ENCODE results near the gene SLC7A9.
"Not testable (repeated sequence)": the region's sequence is repeated elsewhere in the genome, so short reads cannot be mapped to it uniquely, and the experiment has no call there.

SLC7A9 gene

GRCh38 chr19:32880622-32881021 lies 11.1 kb upstream of the SLC7A9 start:
- no peak for DNase-seq

DNA sequence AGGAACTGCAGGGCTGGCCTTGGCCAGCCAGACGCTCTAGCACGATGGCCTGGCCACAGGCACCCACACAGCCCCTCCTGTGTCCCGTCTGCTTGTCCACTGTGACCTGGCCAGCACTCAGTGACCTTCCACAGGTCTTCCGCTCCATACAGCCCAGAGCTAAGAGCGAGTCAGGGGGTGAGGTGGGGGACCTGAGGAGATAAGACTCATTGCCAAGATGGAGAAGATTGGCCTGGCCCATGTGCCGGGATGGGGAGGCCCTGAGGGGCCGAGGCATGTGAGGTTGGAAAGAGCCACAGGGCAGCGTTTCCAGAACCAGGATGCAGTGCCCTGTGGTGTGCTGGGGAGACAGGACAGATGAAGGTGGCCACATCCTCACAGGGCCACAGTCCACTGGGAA lies 10.2 kb upstream of the SLC7A9 start:
- no peak for DNase-seq

GRCh38 chr19:32878988-32879387 lies 9.4 kb upstream of the SLC7A9 start:
- no peak for DNase-seq

DNA sequence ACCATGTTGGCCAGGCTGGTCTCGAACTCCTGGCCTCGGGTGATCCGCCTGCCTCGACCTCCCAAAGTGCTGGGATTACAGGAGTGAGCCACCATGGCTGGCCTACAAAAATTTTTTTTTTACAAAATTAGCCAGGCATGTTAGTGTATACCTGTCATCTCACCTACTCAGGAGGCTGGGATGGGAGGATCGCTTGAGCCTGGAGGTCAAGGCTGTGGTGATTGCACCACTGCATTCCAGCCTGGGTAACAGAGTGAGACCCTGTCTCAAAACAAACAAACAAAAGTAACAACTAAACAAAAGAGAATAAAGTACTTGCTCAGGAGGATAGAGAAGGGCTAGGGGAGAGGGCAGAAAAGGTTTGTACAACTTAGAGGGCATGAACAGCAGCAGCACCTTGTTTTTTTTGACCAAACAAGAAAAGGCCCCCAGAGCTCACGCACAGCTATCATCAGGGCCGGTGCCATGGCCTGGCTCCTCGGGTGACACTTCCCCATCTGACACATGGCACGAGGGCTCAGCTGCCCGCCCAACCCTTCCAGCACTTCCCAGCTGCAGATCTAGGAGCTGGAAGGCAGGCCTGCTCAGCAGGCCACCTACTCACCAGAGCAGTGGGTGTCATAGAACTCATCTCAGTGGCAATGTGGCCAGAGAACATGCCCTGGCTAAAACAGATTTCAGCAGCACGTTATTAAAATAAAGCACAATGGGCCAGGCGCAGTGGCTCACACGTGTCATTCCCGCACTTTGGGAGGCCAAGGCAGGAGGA lies 8.6 kb upstream of the SLC7A9 start:
- no peak for DNase-seq

- DNase-seq = no peak
Measured at GRCh38 chr19:32877323-32877912, 7.9 kb upstream of the SLC7A9 start.

GRCh38 chr19:32876919-32877285 lies 7.3 kb upstream of the SLC7A9 start:
- DNase-seq = no peak

- DNase-seq = no peak
Measured at GRCh38 chr19:32876236-32876918, 6.8 kb upstream of the SLC7A9 start.

- DNase-seq = no peak
Measured at GRCh38 chr19:32875428-32875827, 5.9 kb upstream of the SLC7A9 start.

- no peak for DNase-seq
Measured at GRCh38 chr19:32874605-32875004, 5.0 kb upstream of the SLC7A9 start.

DNA sequence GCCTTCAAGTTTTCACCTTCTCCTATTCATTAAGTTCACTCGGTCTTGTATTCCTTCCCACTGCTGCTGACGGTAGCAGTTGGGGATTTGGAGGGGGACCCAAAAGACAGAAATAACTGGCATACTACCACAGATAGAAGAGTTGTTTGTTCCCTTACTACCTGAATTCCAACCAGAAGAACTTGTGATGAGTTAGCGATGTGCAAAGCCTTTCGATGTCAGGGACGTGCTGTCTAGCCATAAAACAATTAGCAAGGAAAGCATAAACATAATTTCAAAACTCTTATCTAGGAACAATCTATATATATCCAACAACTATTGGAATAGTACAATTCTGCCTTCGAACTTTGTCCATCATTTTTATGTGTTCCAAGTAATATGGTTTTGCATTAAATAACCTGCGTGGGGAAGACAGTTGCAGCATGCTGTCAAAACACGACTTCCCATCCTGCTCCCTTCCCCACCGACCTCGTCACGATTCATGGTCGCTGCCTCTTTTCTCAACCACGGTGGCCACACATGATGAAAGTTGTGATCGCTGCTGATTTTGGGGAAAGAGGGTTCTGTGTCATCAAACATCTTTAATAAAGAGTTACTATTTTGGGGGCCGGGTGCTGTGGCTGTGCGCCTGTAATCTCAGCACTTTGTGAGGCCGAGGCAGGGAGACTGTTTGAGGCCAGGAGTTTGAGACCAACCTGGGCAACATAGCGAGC lies 3.8 kb upstream of the SLC7A9 start:
- no peak for DNase-seq

- DNase-seq = no peak
Measured at GRCh38 chr19:32872391-32872790, 2.8 kb upstream of the SLC7A9 start.

DNA sequence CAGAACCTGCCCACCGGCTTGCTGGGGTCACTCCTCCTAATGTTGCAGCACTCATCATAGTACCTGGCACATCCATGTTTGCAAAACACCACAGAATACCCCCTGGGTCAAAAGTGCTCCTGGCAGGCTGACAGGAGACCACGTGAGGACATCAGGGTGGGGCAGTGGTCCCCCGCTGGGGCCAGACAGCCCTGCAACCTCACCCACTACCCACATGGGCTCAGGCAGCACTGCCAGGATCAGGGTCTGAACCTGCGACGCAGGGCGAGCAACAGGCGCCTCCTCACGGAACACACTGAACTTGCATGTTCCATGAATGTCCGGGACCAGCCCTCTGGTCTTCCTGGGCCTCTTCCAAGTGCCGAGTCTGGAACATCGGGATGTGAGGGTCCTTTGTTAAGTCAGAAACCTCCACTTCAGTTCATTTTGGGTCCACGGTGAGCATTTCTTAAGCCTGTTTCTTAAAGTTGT lies 1.4 kb upstream of the SLC7A9 start:
- no peak for DNase-seq

- DNase-seq = no peak
Measured at GRCh38 chr19:32869966-32870573, 503 bp upstream of the SLC7A9 start.

DNA sequence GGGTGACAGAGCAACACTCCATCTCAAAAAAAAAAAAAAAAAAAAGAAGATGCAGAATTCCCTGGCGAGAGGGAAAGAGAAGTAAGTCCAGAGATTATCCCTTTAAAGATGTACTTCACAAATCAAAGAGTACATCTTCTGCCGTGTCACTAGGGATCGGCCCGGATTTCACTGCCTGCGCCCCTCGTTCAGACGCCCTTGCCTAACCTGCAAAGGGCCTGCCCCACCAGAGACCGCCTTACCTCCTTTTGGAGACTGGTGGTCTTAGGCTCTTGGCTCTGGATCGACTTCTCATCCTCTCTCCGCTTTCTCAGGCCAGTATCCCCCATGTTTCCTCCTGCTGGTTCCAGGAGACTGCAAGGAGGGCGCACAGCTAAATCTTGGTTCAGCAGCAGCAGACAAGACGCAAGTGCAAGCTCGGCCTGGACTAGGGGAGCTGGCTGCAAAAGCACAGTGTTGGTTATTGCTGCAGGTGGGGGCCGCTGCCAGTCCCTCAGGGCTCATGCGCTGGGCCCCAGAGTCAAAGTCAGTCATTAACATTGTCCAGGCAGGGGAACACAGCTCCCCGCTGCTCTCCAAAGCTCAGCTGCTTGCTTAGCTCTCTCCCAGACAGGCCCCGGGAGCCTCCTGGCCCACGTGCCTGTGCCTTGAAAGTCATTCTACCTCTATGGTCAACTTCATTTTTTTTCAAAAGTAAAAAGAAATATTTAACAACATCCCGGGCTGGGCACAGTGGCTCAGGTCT lies 1.2 kb downstream of the SLC7A9 start:
- no peak for DNase-seq

DNA sequence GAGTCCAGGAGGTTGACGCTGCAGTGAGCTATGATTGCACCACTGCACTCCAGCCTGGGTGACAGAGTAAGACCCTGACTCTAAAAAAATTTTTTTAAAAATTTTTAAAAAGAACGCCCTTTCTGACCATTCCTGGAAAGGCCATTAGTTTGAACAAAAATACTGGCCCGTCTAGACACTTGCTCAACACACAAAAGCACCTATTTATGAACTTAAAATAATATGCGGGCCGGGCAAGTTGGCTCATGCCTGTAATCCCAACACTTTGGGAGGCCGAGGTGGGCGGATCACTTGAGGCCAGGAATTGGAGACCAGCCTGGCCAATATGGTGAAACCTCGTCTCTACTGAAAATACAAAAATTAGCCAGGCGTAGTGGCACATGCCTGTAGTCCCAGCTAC lies 2.1 kb downstream of the SLC7A9 start:
- DNase-seq = not testable (repeated sequence)

DNA sequence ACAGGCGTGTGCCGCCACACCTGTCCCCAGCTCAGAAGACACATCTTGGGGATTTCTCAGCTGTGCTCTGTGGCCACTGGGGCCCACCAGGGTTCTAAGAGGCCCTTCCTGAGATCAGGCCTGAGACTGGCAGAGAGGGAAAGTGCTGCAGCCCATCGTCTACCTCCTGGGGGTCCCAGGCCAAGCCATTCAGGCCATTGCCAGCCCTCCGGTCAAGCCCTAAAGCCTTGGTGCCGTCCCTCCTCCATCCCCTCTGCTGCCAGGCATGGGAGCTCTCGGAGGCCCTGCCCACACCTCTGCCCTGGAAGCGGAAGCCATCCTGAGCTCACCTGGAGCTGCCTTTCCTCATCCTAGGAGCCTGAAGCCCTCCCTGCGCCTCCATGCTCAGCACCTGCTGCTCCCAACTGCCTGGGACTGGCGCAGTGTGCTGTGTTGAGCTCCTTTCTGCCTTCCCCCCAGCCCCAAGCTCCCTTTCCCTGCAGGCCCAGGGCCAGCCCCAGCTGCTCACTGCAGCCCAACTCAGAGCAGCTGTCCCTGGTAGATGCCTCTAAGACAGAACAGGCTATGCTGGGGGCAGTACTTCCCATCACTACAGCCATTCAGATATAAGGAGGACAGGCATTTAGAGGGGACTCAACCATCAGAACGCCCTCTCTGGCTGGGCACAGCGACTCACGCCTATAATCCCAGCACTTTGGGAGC lies 2.9 kb downstream of the SLC7A9 start:
- DNase-seq = no peak

- no peak for DNase-seq
Measured at GRCh38 chr19:32866061-32866460, 3.5 kb downstream of the SLC7A9 start.

DNA sequence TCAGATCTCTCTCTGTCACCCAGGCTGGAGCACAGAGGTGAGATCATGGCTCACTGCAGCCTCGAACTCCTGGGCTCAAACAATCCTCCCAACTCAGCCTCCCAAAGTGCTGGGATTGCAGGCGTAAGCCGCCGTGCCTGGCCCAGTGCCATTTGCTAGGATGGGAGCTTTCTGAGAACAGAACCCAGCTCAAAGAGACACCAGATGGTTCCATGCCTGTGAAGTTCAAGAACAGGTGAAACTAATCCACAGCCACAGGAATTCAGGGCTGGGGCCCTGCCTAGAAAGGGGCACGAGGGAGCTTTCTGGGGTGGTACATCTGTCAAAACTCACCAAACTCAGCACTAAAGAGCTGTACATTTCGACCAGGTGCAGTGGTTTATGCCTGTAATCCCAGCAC lies 4.2 kb downstream of the SLC7A9 start:
- no peak for DNase-seq

DNA sequence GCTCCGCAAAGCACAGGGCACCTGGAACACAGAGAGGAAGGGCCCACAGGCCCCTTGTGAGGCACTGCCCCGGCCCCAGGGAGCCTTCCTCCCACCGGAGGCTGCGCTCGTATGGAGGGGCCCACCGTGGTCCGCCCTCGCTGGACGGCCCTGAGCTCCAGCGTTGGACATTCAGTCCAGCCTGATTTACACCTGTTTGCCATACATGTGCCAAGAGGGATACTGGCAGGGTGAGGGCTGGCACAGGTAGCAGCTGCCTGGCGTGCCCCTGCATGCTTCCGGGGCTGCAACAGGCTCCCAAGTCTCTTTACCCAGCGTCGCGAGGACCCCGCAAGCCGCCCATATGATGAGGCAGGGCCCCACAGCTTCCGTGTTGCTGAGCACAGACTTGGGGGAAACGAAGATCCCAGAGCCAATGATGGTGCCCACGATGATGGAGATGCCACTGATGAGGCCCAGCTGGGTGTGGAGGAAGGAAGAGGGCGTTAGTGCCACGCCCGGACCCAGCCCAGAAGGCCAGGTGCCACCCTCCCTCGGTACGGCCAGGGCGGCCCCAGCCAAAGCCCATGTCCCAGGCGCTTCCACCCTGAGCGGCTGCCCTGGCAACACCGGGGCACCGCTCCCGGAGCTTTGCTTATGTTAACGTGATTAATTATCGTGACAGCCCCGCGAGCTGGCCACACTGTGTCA lies 5.1 kb downstream of the SLC7A9 start:
- DNase-seq = no peak

- no peak for DNase-seq
Measured at GRCh38 chr19:32863841-32864240, 5.7 kb downstream of the SLC7A9 start.

DNA sequence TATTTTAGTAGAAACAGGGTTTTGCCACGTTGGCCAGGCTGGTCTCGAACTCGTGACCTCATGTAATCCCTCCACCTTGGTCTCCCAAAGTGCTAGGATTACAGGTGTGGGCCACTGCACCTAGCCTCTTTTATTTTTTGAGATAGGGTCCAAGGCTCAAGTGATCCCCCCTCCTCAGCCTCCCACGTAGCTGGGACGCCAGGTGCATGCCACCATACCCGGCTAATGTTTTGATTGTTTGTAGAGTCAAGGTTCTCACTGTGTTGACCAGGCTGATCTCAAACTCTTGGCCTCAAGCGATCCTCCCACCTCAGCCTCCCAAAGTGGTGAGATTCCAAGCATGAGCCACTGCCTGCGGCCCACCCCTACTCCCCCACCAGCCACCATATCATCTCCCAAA lies 6.3 kb downstream of the SLC7A9 start:
- DNase-seq = no peak
